Vagina (tissue), 2 donors: Measurements from ENCODE around the gene FGF18. TPM values are rescaled to one million over a fixed set of nuclear protein-coding genes. Genes with fewer than 3 reads are reported as not detected.

ENCODE experiments used
- DNase-seq, 2 donors: peaks; one replicate each; pipeline ENCODE4 v3.0.0-alpha.2; 2017; ENCODE audit errors: extremely low spot score in 2 of 2
- H3K27ac ChIP-seq: fragments of 200-600 bp; sonication (generic); one replicate; pipeline ENCODE4 v1.5.1; 2019
- H3K27me3 ChIP-seq: fragments of 200-600 bp; sonication (generic); one replicate; pipeline ENCODE4 v1.5.1; 2019
- H3K36me3 ChIP-seq, 2 donors: fragments of 200-600 bp; sonication (generic); one replicate each; pipeline ENCODE4 v1.5.1; 2017 to 2019
- H3K4me1 ChIP-seq: fragments of 200-600 bp; sonication (generic); one replicate; pipeline ENCODE4 v1.5.1; 2019
- H3K4me3 ChIP-seq, 2 donors: fragments of 200-600 bp; sonication (generic); 1 replicate in 1 of 2; 2 replicates in 1 of 2; pipeline ENCODE4 v1.5.1; 2016 to 2019
- H3K9me3 ChIP-seq: fragments of 200-600 bp; sonication (generic); one replicate; pipeline ENCODE4 v1.5.1; 2019
- CTCF ChIP-seq, 3 experiments: fragments of 450-650 bp in 2 of 3; fragments of 200-600 bp in 1 of 3; sonication (generic) in 1 of 3; IDR thresholded peaks; one replicate each; pipeline ENCODE4 v1.5.1; 2017 to 2019; ENCODE audit warnings: antibody characterized with exemption in 3 of 3, mild to moderate bottlenecking in 2 of 3, moderate library complexity in 2 of 3
- POLR2A ChIP-seq, 2 donors: fragments of 450-650 bp; IDR thresholded peaks; one replicate each; pipeline ENCODE4 v1.6.1; 2017; ENCODE audit warnings: antibody characterized with exemption in 2 of 2, mild to moderate bottlenecking in 2 of 2, moderate library complexity in 2 of 2
- POLR2AphosphoS5 ChIP-seq, 2 donors: sonication (generic); formaldehyde crosslinking; IDR thresholded peaks; one replicate each; pipeline ENCODE4 v1.9.0; 2017; ENCODE audit warnings: antibody characterized with exemption in 2 of 2, mild to moderate bottlenecking in 2 of 2, low read depth in 1 of 2; ENCODE audit not compliant: insufficient read depth in 1 of 2
- intact Hi-C: fragments of 100-400 bp; cut with DNase I; formaldehyde crosslinking; loops from one replicate; pipeline ENCODE4 v1.15.1; 2023
- microRNA-seq: library from miRNA; unstranded; fragments of <30 nt; microRNA quantifications from one replicate; pipeline ENCODE4, GENCODE V29; 2017; ENCODE audit warnings: borderline number of aligned reads, borderline replicate concordance
- small RNA-seq: library from RNA; depleted of rRNA; stranded (forward); fragments of <200 nt; gene quantifications from one replicate; pipeline ENCODE3, GENCODE V24; 2016
- total RNA-seq: library from RNA; depleted of rRNA; stranded (reverse); fragments of >200 nt; gene quantifications from one replicate; pipeline ENCODE4 v1.2.3, GENCODE V29; 2016

The FGF18 gene
- total RNA-seq, 1 donor from 2014 or later, result 1.7 TPM

- peaks cover 21% of the 10 kb centered on the region for H3K4me1 ChIP-seq
- intact Hi-C loops, result loop anchor here (10.0 kb wide), 1 partner anchor 77 kb away; no protein-coding TSS in a partner anchor
- TF ChIP-seq POLR2AphosphoS5 (IDR thresholded peaks at IDR 0.05; ENCODE audit: insufficient read depth in 1 of 2, low read depth in 1 of 2) (no peak), POLR2A (IDR thresholded peaks at IDR 0.05) (no peak), CTCF (IDR thresholded peaks at IDR 0.05) (no peak)
Measured at GRCh38 chr5:171498166-171498565, 78.7 kb downstream of the FGF18 start.

GRCh38 chr5:171499611-171500010 is 80.2 kb downstream of the FGF18 start:
- intact Hi-C loops, result loop anchor here (10.0 kb wide), 1 partner anchor 75 kb away; no protein-coding TSS in a partner anchor

More at GRCh38 chr5:171498166-171498565, 78.7 kb downstream of the FGF18 start:
- DNase-seq, result no peak
- Histone ChIP-seq H3K27me3 (no peaks in the 10 kb centered on the region), H3K36me3 (no peaks in the 10 kb centered on the region), H3K27ac (no peak overlapping the region), H3K9me3 (no peaks in the 10 kb centered on the region), H3K4me3 (no peak overlapping the region)

GRCh38 chr5:171505473-171506043 is 86.1 kb downstream of the FGF18 start:
- TF ChIP-seq POLR2A (IDR thresholded peaks at IDR 0.05), result no peak
- TF ChIP-seq CTCF (IDR thresholded peaks at IDR 0.05), result no peak
- TF ChIP-seq POLR2AphosphoS5 (IDR thresholded peaks at IDR 0.05; ENCODE audit: insufficient read depth in 1 of 2, low read depth in 1 of 2), result no peak
- no peak for DNase-seq
- intact Hi-C loops, result no loop called here
- no peak overlapping the region for H3K27ac ChIP-seq
- no peaks in the 10 kb centered on the region for H3K4me1 ChIP-seq
- H3K4me3 ChIP-seq, result no peak overlapping the region
- no peaks in the 10 kb centered on the region for H3K36me3 ChIP-seq
- H3K9me3 ChIP-seq, result no peaks in the 10 kb centered on the region
- no peaks in the 10 kb centered on the region for H3K27me3 ChIP-seq

More at GRCh38 chr5:171499611-171500010, 80.2 kb downstream of the FGF18 start:
- H3K4me3 ChIP-seq, result no peak overlapping the region
- no peaks in the 10 kb centered on the region for H3K27me3 ChIP-seq
- no peak for TF ChIP-seq CTCF (IDR thresholded peaks at IDR 0.05)
- no peak for TF ChIP-seq POLR2A (IDR thresholded peaks at IDR 0.05)
- no peak for TF ChIP-seq POLR2AphosphoS5 (IDR thresholded peaks at IDR 0.05; ENCODE audit: insufficient read depth in 1 of 2, low read depth in 1 of 2)
- no peak overlapping the region for H3K27ac ChIP-seq
- peaks cover 7% of the 10 kb centered on the region for H3K4me1 ChIP-seq
- DNase-seq, result no peak
- H3K36me3 ChIP-seq, result no peaks in the 10 kb centered on the region
- no peaks in the 10 kb centered on the region for H3K9me3 ChIP-seq

- Histone ChIP-seq H3K27ac (no peak overlapping the region), H3K27me3 (no peaks in the 10 kb centered on the region), H3K9me3 (no peaks in the 10 kb centered on the region), H3K4me1 (no peaks in the 10 kb centered on the region), H3K4me3 (no peak overlapping the region), H3K36me3 (no peaks in the 10 kb centered on the region)
- DNase-seq, result no peak
- TF ChIP-seq POLR2A (IDR thresholded peaks at IDR 0.05) (no peak), POLR2AphosphoS5 (IDR thresholded peaks at IDR 0.05; ENCODE audit: insufficient read depth in 1 of 2, low read depth in 1 of 2) (no peak), CTCF (IDR thresholded peaks at IDR 0.05) (no peak)
- intact Hi-C loops, result no loop called here
Measured at GRCh38 chr5:171506951-171507350, 87.5 kb downstream of the FGF18 start.

Small RNA genes lying within 50 kb of the gene (microRNA-seq; reads per million reads assigned to microRNA genes)
- gene MIR3912, result not detected

Small RNA genes lying within 50 kb of the gene (small RNA-seq; reads per million reads assigned to genes)
- gene MIR3912, result 0.26 reads per million

Other genes starting within 250 kb of the FGF18 start
- gene TLX3, start 110.4 kb upstream of the FGF18 start, total RNA-seq, result not detected
- gene NPM1, start 31.8 kb upstream of the FGF18 start, total RNA-seq, result 526 TPM